K562 (cell line): Measurements from ENCODE around the gene GRAMD2B.

Experiments
- CTCF ChIP-seq, 3 experiments: IDR thresholded peaks in 2 of 3; conservative IDR thresholded peaks in 1 of 3; 2 replicates each; pipeline ENCODE4 v1.5.1; 2011 to 2012; ENCODE audit warnings: low read length in 3 of 3, mild to moderate bottlenecking in 3 of 3, control low read depth in 2 of 3, improper control_type of control experiment in 1 of 3, inconsistent platforms in 1 of 3, low read depth in 1 of 3, mixed read lengths in 1 of 3, moderate library complexity in 1 of 3; ENCODE audit not compliant: insufficient read depth in 2 of 3
- HNRNPH1 ChIP-seq: fragments of 200-400 bp; formaldehyde crosslinking; optimal IDR thresholded peaks from 2 replicates; pipeline ENCODE3; 2017; ENCODE audit warnings: low read depth, mild to moderate bottlenecking, low read length, moderate library complexity
- NFE2 ChIP-seq: IDR thresholded peaks from 2 replicates; pipeline ENCODE4 v1.6.1; 2014; ENCODE audit warnings: antibody characterized with exemption, low read depth
- PKNOX1 ChIP-seq: fragments of 450-650 bp; IDR thresholded peaks from 2 replicates; pipeline ENCODE4 v1.6.1; 2016
- POLR2AphosphoS5 ChIP-seq: IDR thresholded peaks from 2 replicates; pipeline ENCODE4 v1.6.1; 2011; ENCODE audit warnings: mild to moderate bottlenecking, low read depth, low read length, moderate library complexity; ENCODE audit not compliant: control insufficient read depth, insufficient read depth

- TF ChIP-seq CTCF (IDR thresholded peaks at IDR 0.05 in 2 of 3, conservative IDR thresholded peaks at IDR 0.05 in 1 of 3; ENCODE audit: insufficient read depth in 2 of 3, low read depth in 1 of 3, low read length in 3 of 3) (no peak), NFE2 (no peak), POLR2AphosphoS5 (no peak), HNRNPH1 (no peak), PKNOX1 (no peak)
Observed at GRCh38 chr5:126525630-126526245, 102.5 kb downstream of the GRAMD2B start.
